IPS-18a (cell line): ENCODE data around the gene PIP5K1B.
"Not testable (repeated sequence)": the region's sequence is repeated elsewhere in the genome, so short reads cannot be mapped to it uniquely, and the experiment has no call there.

ENCODE experiments used
- H3K27ac ChIP-seq: one replicate; pipeline ENCODE4 v1.5.1; 2013; ENCODE audit warnings: low read length
- H3K27me3 ChIP-seq: one replicate; pipeline ENCODE4 v1.6.1; 2013; ENCODE audit warnings: mild to moderate bottlenecking, low read length; ENCODE audit not compliant: control insufficient read depth, insufficient read depth
- H3K36me3 ChIP-seq: one replicate; pipeline ENCODE4 v1.6.1; 2013; ENCODE audit warnings: low read depth, low read length; ENCODE audit not compliant: control insufficient read depth
- H3K4me1 ChIP-seq: one replicate; pipeline ENCODE4 v1.6.1; 2013; ENCODE audit warnings: low read depth, low read length; ENCODE audit not compliant: control insufficient read depth
- H3K4me3 ChIP-seq: one replicate; pipeline ENCODE4 v1.5.1; 2013; ENCODE audit warnings: low read length
- H3K9ac ChIP-seq: one replicate; pipeline ENCODE4 v1.6.1; 2013; ENCODE audit warnings: mild to moderate bottlenecking, low read length, moderate library complexity
- H3K9me3 ChIP-seq: one replicate; pipeline ENCODE4 v1.6.1; 2013; ENCODE audit warnings: low read depth, low read length; ENCODE audit not compliant: control insufficient read depth

Gene PIP5K1B

GRCh38 chr9:68692519-68692918, 12.5 kb upstream of the PIP5K1B start:
- Histone ChIP-seq H3K36me3 (no peaks in the 10 kb centered on the region), H3K4me3 (no peak overlapping the region), H3K9me3 (no peaks in the 10 kb centered on the region), H3K9ac (no peak overlapping the region), H3K4me1 (peaks cover 9% of the 10 kb centered on the region), H3K27ac (no peak overlapping the region), H3K27me3 (no peaks in the 10 kb centered on the region)

GRCh38 chr9:68694125-68694524, 10.9 kb upstream of the PIP5K1B start:
- no peaks in the 10 kb centered on the region for H3K27me3 ChIP-seq

GRCh38 chr9:68697851-68698250, 7.2 kb upstream of the PIP5K1B start:
- Histone ChIP-seq H3K9me3 (no peaks in the 10 kb centered on the region), H3K9ac (no peak overlapping the region), H3K36me3 (no peaks in the 10 kb centered on the region), H3K27me3 (no peaks in the 10 kb centered on the region), H3K4me3 (no peak overlapping the region), H3K27ac (no peak overlapping the region), H3K4me1 (no peaks in the 10 kb centered on the region)

More at GRCh38 chr9:68694125-68694524, 10.9 kb upstream of the PIP5K1B start:
- no peaks in the 10 kb centered on the region for H3K36me3 ChIP-seq
- peaks cover 9% of the 10 kb centered on the region for H3K4me1 ChIP-seq
- no peaks in the 10 kb centered on the region for H3K9me3 ChIP-seq
- H3K27ac ChIP-seq, result no peak overlapping the region
- H3K9ac ChIP-seq, result no peak overlapping the region
- H3K4me3 ChIP-seq, result no peak overlapping the region

- no peaks in the 10 kb centered on the region for H3K36me3 ChIP-seq
- no peak overlapping the region for H3K4me3 ChIP-seq
- H3K4me1 ChIP-seq, result peaks cover 2% of the 10 kb centered on the region
- H3K27ac ChIP-seq, result no peak overlapping the region
- peaks cover 10% of the 10 kb centered on the region for H3K27me3 ChIP-seq
- H3K9ac ChIP-seq, result no peak overlapping the region
- no peaks in the 10 kb centered on the region for H3K9me3 ChIP-seq
Observed at GRCh38 chr9:68698943-68699509, 6.0 kb upstream of the PIP5K1B start.

- not testable (repeated sequence) for H3K9me3 ChIP-seq, H3K36me3 ChIP-seq, H3K27ac ChIP-seq, H3K9ac ChIP-seq, H3K4me3 ChIP-seq, H3K4me1 ChIP-seq
- peaks cover 15% of the 10 kb centered on the region for H3K27me3 ChIP-seq
Observed at GRCh38 chr9:68699625-68700024, 5.4 kb upstream of the PIP5K1B start.

- no peaks in the 10 kb centered on the region for H3K36me3 ChIP-seq
- H3K27ac ChIP-seq, result no peak overlapping the region
- peaks cover 19% of the 10 kb centered on the region for H3K4me1 ChIP-seq
- peaks cover 35% of the 10 kb centered on the region for H3K27me3 ChIP-seq
- H3K4me3 ChIP-seq, result no peak overlapping the region
- no peaks in the 10 kb centered on the region for H3K9me3 ChIP-seq
- no peak overlapping the region for H3K9ac ChIP-seq
Observed at GRCh38 chr9:68702493-68702892, 2.5 kb upstream of the PIP5K1B start.

- no peaks in the 10 kb centered on the region for H3K9me3 ChIP-seq
- H3K27ac ChIP-seq, result no peak overlapping the region
- H3K4me3 ChIP-seq, result peak overlapping the region; percentile 71
- H3K4me1 ChIP-seq, result peaks cover 19% of the 10 kb centered on the region
- H3K27me3 ChIP-seq, result peaks cover 42% of the 10 kb centered on the region
- no peaks in the 10 kb centered on the region for H3K36me3 ChIP-seq
- H3K9ac ChIP-seq, result no peak overlapping the region
Observed at GRCh38 chr9:68703672-68704071, 1.4 kb upstream of the PIP5K1B start.

GRCh38 chr9:68704498-68704813, 584 bp upstream of the PIP5K1B start:
- Histone ChIP-seq H3K9ac (peak overlapping the region; percentile 47), H3K27me3 (peaks cover 42% of the 10 kb centered on the region), H3K4me1 (peaks cover 19% of the 10 kb centered on the region), H3K9me3 (no peaks in the 10 kb centered on the region), H3K4me3 (peak overlapping the region; percentile 71), H3K27ac (no peak overlapping the region), H3K36me3 (no peaks in the 10 kb centered on the region)

- H3K9me3 ChIP-seq, result no peaks in the 10 kb centered on the region
- no peak overlapping the region for H3K27ac ChIP-seq
- H3K9ac ChIP-seq, result peak overlapping the region; percentile 4
- peaks cover 42% of the 10 kb centered on the region for H3K27me3 ChIP-seq
- H3K4me1 ChIP-seq, result peaks cover 19% of the 10 kb centered on the region
- H3K36me3 ChIP-seq, result no peaks in the 10 kb centered on the region
- peak overlapping the region; percentile 71 for H3K4me3 ChIP-seq
Observed at GRCh38 chr9:68705531-68706362, 707 bp downstream of the PIP5K1B start.

GRCh38 chr9:68706363-68707201, 1.5 kb downstream of the PIP5K1B start:
- Histone ChIP-seq H3K4me3 (peak overlapping the region; percentile 61), H3K9me3 (no peaks in the 10 kb centered on the region), H3K36me3 (no peaks in the 10 kb centered on the region), H3K27me3 (peaks cover 42% of the 10 kb centered on the region), H3K27ac (no peak overlapping the region), H3K4me1 (peaks cover 19% of the 10 kb centered on the region), H3K9ac (peak overlapping the region; percentile 4)

GRCh38 chr9:68707801-68708488, 2.9 kb downstream of the PIP5K1B start:
- H3K9ac ChIP-seq, result no peak overlapping the region
- H3K4me3 ChIP-seq, result no peak overlapping the region
- peaks cover 42% of the 10 kb centered on the region for H3K27me3 ChIP-seq
- peaks cover 19% of the 10 kb centered on the region for H3K4me1 ChIP-seq
- H3K36me3 ChIP-seq, result no peaks in the 10 kb centered on the region
- H3K9me3 ChIP-seq, result no peaks in the 10 kb centered on the region
- H3K27ac ChIP-seq, result no peak overlapping the region
